Naive B cell (primary cell): Measurements from ENCODE around the gene GPRASP2. TPM values are rescaled to one million over a fixed set of nuclear protein-coding genes. Genes with fewer than 3 reads are reported as not detected.

ENCODE experiments used
- ATAC-seq, 2 donors: fragments of 150-1000 bp; cut with Tn5 transposase; 2 replicates each; pipeline ENCODE4 v1.10.0; 2021; ENCODE audit warnings: low read depth in 2 of 2, mild to moderate bottlenecking in 2 of 2, moderate library complexity in 2 of 2
- DNase-seq: peaks from one replicate; pipeline ENCODE4 v3.0.0; 2022
- H3K27ac Mint-ChIP-seq, 6 donors: one replicate each; pipeline ENCODE4 v1.8.0; 2020 to 2022; ENCODE audit warnings: mild to moderate bottlenecking in 6 of 6, mixed read lengths in 6 of 6, moderate library complexity in 5 of 6, inconsistent platforms in 2 of 6
- H3K27me3 Mint-ChIP-seq, 3 donors: one replicate each; pipeline ENCODE4 v1.8.0; 2021 to 2022; ENCODE audit warnings: mixed read lengths in 3 of 3, mild to moderate bottlenecking in 1 of 3
- H3K36me3 Mint-ChIP-seq, 2 donors: one replicate each; pipeline ENCODE4 v1.8.0; 2020 to 2022; ENCODE audit warnings: mixed read lengths in 2 of 2, inconsistent platforms in 1 of 2, mild to moderate bottlenecking in 1 of 2
- H3K4me1 Mint-ChIP-seq, 3 donors: one replicate each; pipeline ENCODE4 v1.8.0; 2020 to 2022; ENCODE audit warnings: mixed read lengths in 3 of 3, inconsistent platforms in 1 of 3, mild to moderate bottlenecking in 1 of 3, moderate library complexity in 1 of 3
- H3K4me3 Mint-ChIP-seq, 8 donors: one replicate each; pipeline ENCODE4 v1.8.0; 2020 to 2022; ENCODE audit warnings: mild to moderate bottlenecking in 8 of 8, mixed read lengths in 8 of 8, moderate library complexity in 8 of 8, inconsistent platforms in 2 of 8
- H3K9me3 Mint-ChIP-seq, 7 donors: one replicate each; pipeline ENCODE4 v1.8.0; 2020 to 2022; ENCODE audit warnings: mixed read lengths in 7 of 7, mild to moderate bottlenecking in 5 of 7, inconsistent platforms in 2 of 7, moderate library complexity in 1 of 7
- polyA plus RNA-seq, 6 donors: library from polyadenylated mRNA; unstranded; fragments of 300-500 nt; fragmentation: Illumina TruSeq; gene quantifications; one replicate each; pipeline ENCODE4 v1.2.3, GENCODE V29; 2021; ENCODE audit warnings: low read depth in 6 of 6

Gene GPRASP2
- polyA plus RNA-seq, 6 donors from 2014 or later: 0.19 to 2.9 (median 0.27) TPM

GRCh38 chrX:102767287-102767686, 55.0 kb downstream of the GPRASP2 start:
- Mint-ChIP-seq H3K36me3 (no peaks in the 10 kb centered on the region), H3K4me3 (peak overlapping the region in 4 of 8 donors; percentile 7 to 74 (median 46)), H3K27me3 (no peaks in the 10 kb centered on the region), H3K9me3 (peaks cover 0 to 2% (median 0%) of the 10 kb centered on the region in 7 donors), H3K27ac (peak overlapping the region in 1 of 6 donors; percentile 60), H3K4me1 (peaks cover 8 to 15% (median 11%) of the 10 kb centered on the region in 3 donors)
- DNase-seq: no peak
- ATAC-seq: no peak

Other genes with a start within 250 kb of the GPRASP2 start
- not detected for gene TCP11X2, start 240.6 kb upstream of the GPRASP2 start, polyA plus RNA-seq
- not detected for gene TMSB15A, start 195.7 kb upstream of the GPRASP2 start, polyA plus RNA-seq
- gene ARMCX5, start 112.9 kb upstream of the GPRASP2 start, polyA plus RNA-seq: 10 to 100 TPM in 3 of 6 donors, 1 to 10 TPM in 3; 6.9 to 18.9 (median 10.2) TPM
- 1 to 10 TPM in 5 of 6 donors, not detected in 1; 1.2 to 4.8 (median 3.0) TPM for gene GPRASP1, start 61.0 kb upstream of the GPRASP2 start, polyA plus RNA-seq
- gene GPRASP3, start 8.3 kb downstream of the GPRASP2 start, polyA plus RNA-seq: under 1 TPM in 4 of 6 donors, not detected in 2; 0.23 to 0.57 (median 0.38) TPM
- gene RAB40AL, start 224.8 kb downstream of the GPRASP2 start, polyA plus RNA-seq: not detected